PC-9 (cell line): ENCODE results near the gene PDCD6IP.

Source experiments
- EZH2 ChIP-seq: fragments of 200-600 bp; sonication (generic); IDR thresholded peaks from 2 replicates; pipeline ENCODE4 v1.8.0; 2017; ENCODE audit warnings: antibody characterized with exemption, low read depth
- TF ChIP-seq, protein P1 (sequence below): fragments of 200-600 bp; sonication (generic); conservative IDR thresholded peaks from 2 replicates; pipeline ENCODE4 v1.6.1; 2017; ENCODE audit warnings: mixed run types, antibody characterized with exemption, mild to moderate bottlenecking, moderate library complexity

DNA sequence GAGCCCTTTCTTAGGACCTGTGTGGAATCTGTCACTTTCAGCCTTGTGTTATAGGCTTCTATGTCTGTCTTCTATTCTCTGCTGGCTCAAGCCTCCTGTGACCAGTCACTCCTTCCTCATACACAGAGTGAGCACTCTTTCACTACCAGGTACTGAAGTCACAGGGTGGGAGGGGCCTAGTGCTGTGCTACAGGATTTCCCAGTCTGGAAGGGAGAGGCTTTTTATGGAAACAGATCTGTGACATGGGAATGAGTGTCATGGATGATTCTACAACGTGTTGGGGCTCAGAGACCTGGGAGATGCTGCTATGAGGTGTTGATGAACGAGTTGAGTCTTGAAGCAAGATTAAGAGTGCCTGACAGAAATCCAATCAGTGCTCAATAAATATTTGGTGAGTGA is 100.5 kb downstream of the PDCD6IP start:
- no peak for TF ChIP-seq EZH2
- TF ChIP-seq, protein P1, sequence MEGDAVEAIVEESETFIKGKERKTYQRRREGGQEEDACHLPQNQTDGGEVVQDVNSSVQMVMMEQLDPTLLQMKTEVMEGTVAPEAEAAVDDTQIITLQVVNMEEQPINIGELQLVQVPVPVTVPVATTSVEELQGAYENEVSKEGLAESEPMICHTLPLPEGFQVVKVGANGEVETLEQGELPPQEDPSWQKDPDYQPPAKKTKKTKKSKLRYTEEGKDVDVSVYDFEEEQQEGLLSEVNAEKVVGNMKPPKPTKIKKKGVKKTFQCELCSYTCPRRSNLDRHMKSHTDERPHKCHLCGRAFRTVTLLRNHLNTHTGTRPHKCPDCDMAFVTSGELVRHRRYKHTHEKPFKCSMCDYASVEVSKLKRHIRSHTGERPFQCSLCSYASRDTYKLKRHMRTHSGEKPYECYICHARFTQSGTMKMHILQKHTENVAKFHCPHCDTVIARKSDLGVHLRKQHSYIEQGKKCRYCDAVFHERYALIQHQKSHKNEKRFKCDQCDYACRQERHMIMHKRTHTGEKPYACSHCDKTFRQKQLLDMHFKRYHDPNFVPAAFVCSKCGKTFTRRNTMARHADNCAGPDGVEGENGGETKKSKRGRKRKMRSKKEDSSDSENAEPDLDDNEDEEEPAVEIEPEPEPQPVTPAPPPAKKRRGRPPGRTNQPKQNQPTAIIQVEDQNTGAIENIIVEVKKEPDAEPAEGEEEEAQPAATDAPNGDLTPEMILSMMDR: no peak
